SIG-M5 (cell line): ENCODE measurements around the gene CYP24A1.
"Not testable (repeated sequence)": the region's sequence is repeated elsewhere in the genome, so short reads cannot be mapped to it uniquely, and the experiment has no call there.

ENCODE experiments used
- DNase-seq: peaks from one replicate; lab custom pipeline; 2025; lab: John Stamatoyannopoulos, UW

The CYP24A1 gene

GRCh38 chr20:54132612-54133433 is 41.0 kb downstream of the CYP24A1 start:
- DNase-seq = no peak

- DNase-seq = no peak
These were observed 41.8 kb downstream of the CYP24A1 start for GRCh38 chr20:54131675-54132611.

GRCh38 chr20:54131125-54131524 is 42.7 kb downstream of the CYP24A1 start:
- not testable (repeated sequence) for DNase-seq

- no peak for DNase-seq
These were observed 44.4 kb downstream of the CYP24A1 start for GRCh38 chr20:54129350-54129749.

GRCh38 chr20:54127855-54128574 is 45.8 kb downstream of the CYP24A1 start:
- DNase-seq = no peak

- DNase-seq = no peak
These were observed 46.8 kb downstream of the CYP24A1 start for GRCh38 chr20:54126806-54127655.

- not testable (repeated sequence) for DNase-seq
These were observed 47.5 kb downstream of the CYP24A1 start for GRCh38 chr20:54126328-54126727.

- no peak for DNase-seq
These were observed 50.1 kb downstream of the CYP24A1 start for GRCh38 chr20:54123587-54124180.

- DNase-seq = no peak
These were observed 50.9 kb downstream of the CYP24A1 start for GRCh38 chr20:54122681-54123586.

- no peak for DNase-seq
These were observed 51.6 kb downstream of the CYP24A1 start for GRCh38 chr20:54122189-54122588.

- DNase-seq = no peak
These were observed 54.0 kb downstream of the CYP24A1 start for GRCh38 chr20:54119744-54120143.

GRCh38 chr20:54118220-54119001 is 55.4 kb downstream of the CYP24A1 start:
- no peak for DNase-seq

- DNase-seq = no peak
These were observed 57.1 kb downstream of the CYP24A1 start for GRCh38 chr20:54116550-54117235.

- DNase-seq = no peak
These were observed 58.5 kb downstream of the CYP24A1 start for GRCh38 chr20:54115172-54115854.

GRCh38 chr20:54114109-54114508 is 59.7 kb downstream of the CYP24A1 start:
- DNase-seq = no peak

GRCh38 chr20:54113566-54113965 is 60.2 kb downstream of the CYP24A1 start:
- no peak for DNase-seq

GRCh38 chr20:54112221-54112884 is 61.4 kb downstream of the CYP24A1 start:
- no peak for DNase-seq
